Aorta (tissue), 5 donors: ENCODE data around the gene ZNRF3. TPM values are rescaled to one million over a fixed set of nuclear protein-coding genes. Genes with fewer than 3 reads are reported as not detected.
"Not testable (repeated sequence)": the region's sequence is repeated elsewhere in the genome, so short reads cannot be mapped to it uniquely, and the experiment has no call there.

ENCODE experiments used
- ATAC-seq: fragments of 200-7000 bp; cut with Tn5 transposase; one replicate; pipeline ENCODE4 v1.9.1; 2022; ENCODE audit warnings: moderate library complexity; ENCODE audit not compliant: low FRiP score
- DNase-seq, 2 donors: peaks; one replicate each; pipeline ENCODE4 v3.0.0-alpha.2; 2020
- H3K27ac ChIP-seq, 2 donors: one replicate each; pipeline ENCODE4 v1.5.1; 2013; ENCODE audit warnings: low read length in 2 of 2, mild to moderate bottlenecking in 2 of 2, moderate library complexity in 2 of 2, control low read depth in 1 of 2, inconsistent platforms in 1 of 2, low read depth in 1 of 2
- H3K27me3 ChIP-seq, 2 donors: one replicate each; pipeline ENCODE4 v1.6.1; 2013; ENCODE audit warnings: control low read depth in 1 of 2, low read length in 1 of 2, mild to moderate bottlenecking in 1 of 2, moderate library complexity in 1 of 2; ENCODE audit not compliant: insufficient read depth in 2 of 2, control insufficient read depth in 1 of 2
- H3K36me3 ChIP-seq, 2 donors: one replicate each; pipeline ENCODE4 v1.6.1; 2013; ENCODE audit warnings: control low read depth in 1 of 2, low read length in 1 of 2, mild to moderate bottlenecking in 1 of 2; ENCODE audit not compliant: insufficient read depth in 2 of 2, control insufficient read depth in 1 of 2
- H3K4me1 ChIP-seq, 2 donors: one replicate each; pipeline ENCODE4 v1.6.1; 2013; ENCODE audit warnings: low read length in 2 of 2, control low read depth in 1 of 2, mild to moderate bottlenecking in 1 of 2, moderate library complexity in 1 of 2; ENCODE audit not compliant: insufficient read depth in 2 of 2, control insufficient read depth in 1 of 2
- H3K4me3 ChIP-seq, 2 donors: one replicate each; pipeline ENCODE4 v1.5.1; 2013; ENCODE audit warnings: low read length in 2 of 2, control low read depth in 1 of 2, mild to moderate bottlenecking in 1 of 2
- H3K9me3 ChIP-seq: one replicate; pipeline ENCODE4 v1.6.1; 2013; ENCODE audit warnings: mild to moderate bottlenecking, low read length; ENCODE audit not compliant: control insufficient read depth
- WGBS, 2 donors: extraction: QIAGEN DNeasy Blood & Tissue Kit; methylation state at CpG; one replicate each; pipeline ENCODE4 v1.1.7; 2013; 5-methylcytosine and 5-hydroxymethylcytosine counted together
- intact Hi-C, 2 donors: fragments of 100-400 bp; cut with DNase I; formaldehyde crosslinking; loops; one replicate each; pipeline versions ENCODE4 v1.14.2 to v1.15.0; 2022
- long read RNA-seq, 2 donors: library from polyadenylated mRNA; unstranded; transcript quantifications; one replicate each; pipeline ENCODE4 v2.0.0, GENCODE V29; 2020 to 2021
- polyA plus RNA-seq, 2 donors: library from polyadenylated mRNA; stranded (reverse); fragments of 200-250 nt; gene quantifications; one replicate each; pipeline ENCODE4 v1.2.3, GENCODE V29; 2013
- total RNA-seq, 2 donors: library from RNA; stranded (reverse); fragmentation: NEBNext Ultra II Directional; extraction: Animal tissue kit (Norgen Biotek cat#: 25700); gene quantifications; one replicate each; pipeline ENCODE4 v1.2.1, GENCODE V29; 2021
- donor health status: healthy with polysubstance abuse.
- donor health status: Bipolar disorder and iron deficiency.
- donor health status: DM: no; HTN: no; CAD: no.
- donor health status: DM: no; HTN: no; CAD: no.
- donor health status: DM: yes; HTN: yes; CAD: no.

The ZNRF3 gene
- total RNA-seq (10 to 100 TPM in 1 of 2 donors, 1 to 10 TPM in 1; 7.2 to 11.8 TPM), polyA plus RNA-seq (1 to 10 TPM; 1.4 to 2.9 TPM)
- long read RNA-seq, donor 1, partial matches to known transcripts, result 43 of 54 reads
- long read RNA-seq, donor 1, other reads (novel, unspliced or antisense), result 11 of 54 reads
- long read RNA-seq, donor 2, full-length matches to known transcripts, result 4 of 19 reads
- long read RNA-seq, donor 2, partial matches to known transcripts, result 7 of 19 reads
- long read RNA-seq, donor 2, other reads (novel, unspliced or antisense), result 8 of 19 reads

DNA sequence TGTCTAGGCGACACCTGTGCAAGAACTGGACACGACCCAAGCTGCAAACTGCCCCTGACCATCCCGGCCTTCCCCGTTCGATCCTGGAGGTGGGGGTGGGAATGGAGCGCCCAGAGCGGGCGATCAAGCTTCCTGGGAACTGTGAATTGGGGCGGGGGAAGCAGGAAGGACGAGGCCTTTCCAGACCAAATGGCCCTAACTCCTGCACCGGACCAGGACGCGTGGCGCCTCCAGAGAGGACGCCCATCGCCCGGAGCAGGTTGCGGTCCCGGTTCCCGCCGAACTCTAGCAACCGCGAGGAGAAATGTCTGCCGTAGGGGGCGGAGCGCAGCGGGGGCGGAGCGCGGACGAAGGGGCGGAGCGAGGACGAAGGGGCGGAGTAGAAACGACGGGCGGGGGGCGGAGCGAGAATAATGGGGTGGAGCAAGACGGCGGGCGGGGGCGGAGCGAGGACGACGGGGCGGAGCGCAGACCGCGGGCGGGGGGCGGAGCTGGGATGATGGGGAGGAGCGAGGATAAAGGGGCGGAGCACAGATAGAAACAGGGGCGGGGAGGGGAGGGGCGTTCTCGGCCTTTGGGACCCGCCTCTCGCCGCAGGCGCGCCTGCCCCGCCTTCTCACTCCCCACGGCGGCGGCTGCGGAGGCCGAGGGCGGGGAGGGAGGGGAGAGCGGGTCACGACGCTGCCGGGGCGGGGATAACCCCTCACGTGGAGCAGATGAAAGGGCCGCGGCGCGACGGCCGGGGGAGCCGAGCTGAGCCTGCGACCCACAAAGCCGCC is at the start of gene ZNRF3:
Gene ZNRF3 (plus strand): TSS at position 695 of the 779 bp plus-strand sequence. CDS start 195 bp downstream, outside the sequence.
- H3K9me3 ChIP-seq, result no peaks in the 10 kb centered on the region
- H3K27ac ChIP-seq, result peak within 1 kb of the TSS; percentile 39
- H3K4me3 ChIP-seq, result peak within 1 kb of the TSS; percentile 77 to 85
- H3K36me3 ChIP-seq, result no peaks in the 10 kb centered on the region
- ATAC-seq (peak; percentile 99), DNase-seq (peak; percentile 93 to 97)
- H3K27me3 ChIP-seq, result no peaks in the 10 kb centered on the region
- intact Hi-C loops, result loop anchor here (2.0 to 10.0 kb wide), 3 partner anchors 69 to 152 kb away; no protein-coding TSS in a partner anchor
- WGBS, 2 donors, result 1 to 2% methylated on average over 64 to 85 of the region's 85 CpGs
- H3K4me1 ChIP-seq, result no peaks in the 10 kb centered on the region

GRCh38 chr22:28835630-28836189 is 47.7 kb upstream of the ZNRF3 start:
- ATAC-seq, result no peak
- Histone ChIP-seq H3K27me3 (no peaks in the 10 kb centered on the region), H3K4me1 (no peaks in the 10 kb centered on the region), H3K4me3 (no peak overlapping the region), H3K27ac (no peak overlapping the region), H3K36me3 (no peaks in the 10 kb centered on the region), H3K9me3 (no peaks in the 10 kb centered on the region)
- intact Hi-C loops, result no loop called here
- no peak for DNase-seq
- 80 to 92% methylated on average over 11 of the region's 11 CpGs for WGBS, 2 donors

- intact Hi-C loops, result no loop called here
Observed at GRCh38 chr22:28837640-28838039, 45.7 kb upstream of the ZNRF3 start.

DNA sequence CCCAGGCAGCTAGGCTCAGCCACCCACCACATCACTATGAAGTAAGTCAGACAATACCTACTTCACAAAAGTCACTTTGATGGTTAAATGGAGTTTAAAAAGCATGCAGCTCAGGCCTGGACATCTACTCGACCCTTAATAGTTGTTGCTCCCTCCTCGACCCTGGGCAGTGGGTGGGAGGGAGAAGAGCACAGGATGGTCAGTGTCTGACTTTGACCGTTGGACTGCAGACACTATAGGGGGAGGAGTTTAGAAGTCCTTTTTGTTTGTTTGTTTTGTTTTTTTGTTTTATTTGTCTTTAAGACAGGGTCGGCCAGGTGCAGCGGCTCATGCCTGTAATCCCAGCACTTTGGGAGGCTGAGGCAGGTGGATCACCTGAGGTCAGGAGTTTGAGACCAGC is 44.4 kb upstream of the ZNRF3 start:
- no peak overlapping the region for H3K27ac ChIP-seq
- DNase-seq, result no peak
- no peaks in the 10 kb centered on the region for H3K36me3 ChIP-seq
- H3K9me3 ChIP-seq, result no peaks in the 10 kb centered on the region
- no peaks in the 10 kb centered on the region for H3K4me1 ChIP-seq
- 81 to 85% methylated on average over 5 of the region's 5 CpGs for WGBS, 2 donors
- no peak for ATAC-seq
- intact Hi-C loops, result no loop called here
- no peaks in the 10 kb centered on the region for H3K27me3 ChIP-seq
- no peak overlapping the region for H3K4me3 ChIP-seq

More at GRCh38 chr22:28837640-28838039, 45.7 kb upstream of the ZNRF3 start:
- Histone ChIP-seq H3K36me3 (no peaks in the 10 kb centered on the region), H3K9me3 (no peaks in the 10 kb centered on the region), H3K4me3 (no peak overlapping the region), H3K27me3 (no peaks in the 10 kb centered on the region), H3K4me1 (no peaks in the 10 kb centered on the region), H3K27ac (no peak overlapping the region)
- no peak for ATAC-seq
- DNase-seq, result no peak
- 90 to 93% methylated on average over 6 of the region's 6 CpGs for WGBS, 2 donors

DNA sequence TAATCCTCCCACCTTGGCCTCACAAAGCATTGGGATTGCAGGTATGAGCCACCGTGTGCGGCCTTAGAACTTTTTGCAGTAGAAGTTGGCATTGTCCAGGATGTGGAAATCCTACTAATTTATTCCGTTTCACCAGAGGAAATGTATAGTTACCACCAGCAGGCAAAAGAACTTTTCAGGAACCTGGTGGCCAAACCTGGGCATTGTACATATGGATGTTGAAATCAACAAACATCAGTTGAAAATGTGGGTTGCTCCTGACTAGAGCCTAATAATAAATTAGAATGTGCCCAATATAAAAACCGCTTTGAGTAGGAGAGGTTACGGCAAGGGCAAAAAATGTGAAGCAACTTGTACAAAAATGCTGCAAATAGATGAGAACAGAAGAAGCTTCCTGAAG is 42.3 kb upstream of the ZNRF3 start:
- WGBS, 2 donors, result 91 to 92% methylated on average over 5 of the region's 5 CpGs

GRCh38 chr22:28843633-28844032 is 39.7 kb upstream of the ZNRF3 start:
- no peaks in the 10 kb centered on the region for H3K4me1 ChIP-seq
- H3K27ac ChIP-seq, result no peak overlapping the region
- intact Hi-C loops, result no loop called here
- no peaks in the 10 kb centered on the region for H3K27me3 ChIP-seq
- H3K4me3 ChIP-seq, result no peak overlapping the region
- peaks cover 0 to 3% of the 10 kb centered on the region in 2 donors for H3K36me3 ChIP-seq
- H3K9me3 ChIP-seq, result peaks cover 2% of the 10 kb centered on the region
- no peak for DNase-seq
- 85 to 87% methylated on average over 2 of the region's 2 CpGs for WGBS, 2 donors
- no peak for ATAC-seq

More for the DNA sequence above, 42.3 kb upstream of the ZNRF3 start:
- no peaks in the 10 kb centered on the region for H3K4me1 ChIP-seq
- H3K4me3 ChIP-seq, result no peak overlapping the region
- H3K36me3 ChIP-seq, result peaks cover 0 to under 1% of the 10 kb centered on the region in 2 donors
- H3K27ac ChIP-seq, result no peak overlapping the region
- DNase-seq, result no peak
- no peak for ATAC-seq
- peaks cover under 1% of the 10 kb centered on the region for H3K9me3 ChIP-seq
- intact Hi-C loops, result no loop called here
- no peaks in the 10 kb centered on the region for H3K27me3 ChIP-seq

DNA sequence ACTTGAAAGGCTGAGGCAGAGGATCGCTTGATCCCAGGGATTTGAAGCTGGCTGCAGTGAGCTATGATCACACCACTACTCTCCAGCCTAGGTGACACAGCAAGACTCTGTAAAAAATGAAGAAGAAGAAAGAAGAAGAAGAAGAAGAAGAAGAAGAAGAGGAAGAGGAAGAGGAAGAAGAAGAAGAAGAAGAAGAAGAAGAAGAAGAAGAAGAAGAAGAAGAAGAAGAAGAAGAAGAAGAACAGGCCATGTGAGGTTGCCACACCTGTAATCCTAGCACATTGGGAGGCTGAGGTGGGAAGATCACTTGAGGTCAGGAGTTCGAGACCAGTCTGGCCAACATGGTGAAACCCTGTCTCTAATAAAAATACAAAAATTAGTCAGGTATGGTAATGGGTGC is 39.1 kb upstream of the ZNRF3 start:
- ATAC-seq, H3K4me3 ChIP-seq, H3K9me3 ChIP-seq, intact Hi-C loops, DNase-seq, H3K36me3 ChIP-seq, H3K4me1 ChIP-seq, H3K27me3 ChIP-seq, H3K27ac ChIP-seq: not testable (repeated sequence)
- 82 to 86% methylated on average over 2 of the region's 2 CpGs for WGBS, 2 donors

GRCh38 chr22:28846994-28847393 is 36.4 kb upstream of the ZNRF3 start:
- Histone ChIP-seq H3K4me3 (no peak overlapping the region), H3K27ac (no peak overlapping the region), H3K4me1 (no peaks in the 10 kb centered on the region), H3K27me3 (no peaks in the 10 kb centered on the region), H3K36me3 (peaks cover 0 to 3% of the 10 kb centered on the region in 2 donors), H3K9me3 (peaks cover 2% of the 10 kb centered on the region)
- no peak for DNase-seq
- intact Hi-C loops, result no loop called here
- 94 to 97% methylated on average over 2 of the region's 2 CpGs for WGBS, 2 donors
- ATAC-seq, result no peak
